CD4-positive, alpha-beta T cell treated with Interferon alpha-2 for 1 hour (primary cell): ENCODE results near the gene KATNAL2.
"Not testable (repeated sequence)": the region's sequence is repeated elsewhere in the genome, so short reads cannot be mapped to it uniquely, and the experiment has no call there.

Experiments used
- DNase-seq, 2 donors: peaks; one replicate each; pipeline ENCODE4 v3.0.0-alpha.2; 2020 to 2022

The KATNAL2 gene

GRCh38 chr18:46939337-46939963 lies 22.0 kb downstream of the KATNAL2 start:
- DNase-seq, result no peak

GRCh38 chr18:46939998-46940571 lies 22.7 kb downstream of the KATNAL2 start:
- DNase-seq, result no peak

GRCh38 chr18:46942646-46943045 lies 25.2 kb downstream of the KATNAL2 start:
- no peak for DNase-seq

GRCh38 chr18:46946656-46947282 lies 29.4 kb downstream of the KATNAL2 start:
- peak; percentile 57 to 66 for DNase-seq

- peak in 1 of 2 donors; percentile 19 for DNase-seq
Measured at GRCh38 chr18:46950064-46950656, 32.8 kb downstream of the KATNAL2 start.

GRCh38 chr18:46953195-46953594 lies 35.8 kb downstream of the KATNAL2 start:
- no peak for DNase-seq

GRCh38 chr18:46958209-46958608 lies 40.8 kb downstream of the KATNAL2 start:
- no peak for DNase-seq

- not testable (repeated sequence) for DNase-seq
Measured at GRCh38 chr18:46963656-46964578, 46.5 kb downstream of the KATNAL2 start.

- DNase-seq, result not testable (repeated sequence)
Measured at GRCh38 chr18:46964579-46965293, 47.3 kb downstream of the KATNAL2 start.

GRCh38 chr18:46966266-46966665 lies 48.9 kb downstream of the KATNAL2 start:
- DNase-seq, result not testable (repeated sequence)

GRCh38 chr18:46969551-46969950 lies 52.1 kb downstream of the KATNAL2 start:
- not testable (repeated sequence) for DNase-seq

GRCh38 chr18:47019870-47020269 lies 102.5 kb downstream of the KATNAL2 start:
- not testable (repeated sequence) for DNase-seq

- DNase-seq, result not testable (repeated sequence)
Measured at GRCh38 chr18:47020757-47021156, 103.4 kb downstream of the KATNAL2 start.

- DNase-seq, result not testable (repeated sequence)
Measured at GRCh38 chr18:47022821-47023220, 105.4 kb downstream of the KATNAL2 start.

GRCh38 chr18:47023769-47024465 lies 106.5 kb downstream of the KATNAL2 start:
- not testable (repeated sequence) for DNase-seq

GRCh38 chr18:47025557-47026174 lies 108.3 kb downstream of the KATNAL2 start:
- not testable (repeated sequence) for DNase-seq

GRCh38 chr18:47028738-47029137 lies 111.3 kb downstream of the KATNAL2 start:
- DNase-seq, result not testable (repeated sequence)

GRCh38 chr18:47029684-47030353 lies 112.4 kb downstream of the KATNAL2 start:
- not testable (repeated sequence) for DNase-seq

GRCh38 chr18:47030887-47031286 lies 113.5 kb downstream of the KATNAL2 start:
- DNase-seq, result not testable (repeated sequence)

- DNase-seq, result no peak
Measured at GRCh38 chr18:47032945-47033344, 115.5 kb downstream of the KATNAL2 start.
